ENCODE data around the gene HOXA5.

HOXA5 gene

GRCh38 chr7:27182285-27182841 lies 38.9 kb upstream of the HOXA5 start:
- DNase-seq = no peak

GRCh38 chr7:27181795-27182275 lies 38.4 kb upstream of the HOXA5 start:
- no peak for DNase-seq

- DNase-seq = no peak
These were observed 37.2 kb upstream of the HOXA5 start for GRCh38 chr7:27180431-27181420.

- DNase-seq = no peak
These were observed 36.3 kb upstream of the HOXA5 start for GRCh38 chr7:27179503-27180430.

GRCh38 chr7:27179030-27179429 lies 35.5 kb upstream of the HOXA5 start:
- DNase-seq = no peak

- DNase-seq = no peak
These were observed 34.9 kb upstream of the HOXA5 start for GRCh38 chr7:27178366-27178765.

GRCh38 chr7:27177795-27178320 lies 34.4 kb upstream of the HOXA5 start:
- no peak for DNase-seq

- DNase-seq = no peak
These were observed 33.7 kb upstream of the HOXA5 start for GRCh38 chr7:27176962-27177794.

- no peak for DNase-seq
These were observed 33.0 kb upstream of the HOXA5 start for GRCh38 chr7:27176524-27176845.

GRCh38 chr7:27175626-27176523 lies 32.4 kb upstream of the HOXA5 start:
- no peak for DNase-seq

- peak; percentile 27 to 34 for DNase-seq
These were observed 31.6 kb upstream of the HOXA5 start for GRCh38 chr7:27174874-27175625.

GRCh38 chr7:27173956-27174873 lies 30.7 kb upstream of the HOXA5 start, which contains the start of gene HOXA10:
Gene HOXA10 (minus strand): TSS chr7:27174320. CDS start chr7:27174306, 14 bp downstream.
- DNase-seq = peak; percentile 28 to 53

GRCh38 chr7:27173511-27173955 lies 30.1 kb upstream of the HOXA5 start:
- DNase-seq = no peak

- peak; percentile 48 to 70 for DNase-seq
These were observed 29.5 kb upstream of the HOXA5 start for GRCh38 chr7:27172823-27173510.

GRCh38 chr7:27172315-27172774 lies 28.9 kb upstream of the HOXA5 start:
- DNase-seq = peak in 1 of 2 experiments; percentile 48

GRCh38 chr7:27171637-27172314 lies 28.3 kb upstream of the HOXA5 start:
- DNase-seq = peak; percentile 39 to 89

- peak in 1 of 2 experiments; percentile 73 for DNase-seq
These were observed 27.8 kb upstream of the HOXA5 start for GRCh38 chr7:27171325-27171636.

Data from NCI-H187 (cell line).